Panc1 (cell line): ENCODE measurements around the gene SNRPD2.

Experiments used
- POLR2AphosphoS5 ChIP-seq: IDR thresholded peaks from 2 replicates; pipeline ENCODE4 v1.6.1; 2012; ENCODE audit warnings: mild to moderate bottlenecking, low read depth, low read length, moderate library complexity
- SIN3A ChIP-seq: IDR thresholded peaks from 2 replicates; pipeline ENCODE4 v1.6.1; 2012; ENCODE audit warnings: low read depth, mild to moderate bottlenecking, low read length, moderate library complexity, borderline replicate concordance; ENCODE audit not compliant: insufficient read depth
- TF ChIP-seq, protein P1 (sequence below): fragments of 450-650 bp; IDR thresholded peaks from 2 replicates; pipeline ENCODE4 v1.5.1; 2017; ENCODE audit warnings: mild to moderate bottlenecking
- TF ChIP-seq, protein P2 (sequence below), 2 experiments: IDR thresholded peaks; 2 replicates each; pipeline ENCODE4 v1.6.1; 2011 to 2012; ENCODE audit warnings: low read depth in 2 of 2, control low read depth in 1 of 2, low read length in 1 of 2, mild to moderate bottlenecking in 1 of 2, moderate library complexity in 1 of 2; ENCODE audit not compliant: insufficient read depth in 1 of 2

DNA sequence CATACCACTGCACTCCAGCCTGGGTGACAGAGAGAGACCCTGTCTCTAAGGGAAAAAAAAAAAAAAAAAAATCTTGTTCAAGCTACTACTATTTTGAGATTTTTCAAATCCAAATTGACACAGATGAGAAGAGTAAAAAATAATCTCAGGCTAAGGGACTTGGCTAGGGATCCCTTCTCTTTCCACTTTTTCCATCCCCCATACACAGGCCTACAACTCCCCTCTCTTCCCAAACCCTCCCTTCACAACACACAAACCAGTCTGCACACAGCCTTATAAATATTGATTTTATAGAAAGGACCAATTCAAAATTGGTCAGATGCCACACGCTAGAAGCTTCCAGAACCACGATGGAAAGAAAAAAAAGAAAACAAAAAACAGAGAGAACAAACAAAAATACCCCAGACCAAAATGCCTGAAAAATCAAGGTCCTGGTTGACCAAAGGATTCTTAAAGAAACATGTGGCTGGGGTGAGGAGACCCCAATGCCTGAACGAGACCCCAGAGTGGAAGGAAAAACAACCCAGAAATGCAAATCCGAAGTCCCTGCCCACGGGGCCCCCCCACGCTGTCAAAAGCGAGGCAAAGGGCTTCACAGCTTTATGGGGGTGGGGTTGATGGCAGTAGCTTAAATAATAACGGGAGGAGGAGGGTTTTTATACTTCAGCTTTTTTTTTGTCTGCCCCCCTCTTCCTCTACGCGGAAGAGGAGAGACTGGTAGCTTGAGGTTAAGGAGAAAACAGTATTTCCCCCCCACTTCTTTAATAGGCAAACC, 18.8 kb upstream of the SNRPD2 start:
- TF ChIP-seq, protein P1, sequence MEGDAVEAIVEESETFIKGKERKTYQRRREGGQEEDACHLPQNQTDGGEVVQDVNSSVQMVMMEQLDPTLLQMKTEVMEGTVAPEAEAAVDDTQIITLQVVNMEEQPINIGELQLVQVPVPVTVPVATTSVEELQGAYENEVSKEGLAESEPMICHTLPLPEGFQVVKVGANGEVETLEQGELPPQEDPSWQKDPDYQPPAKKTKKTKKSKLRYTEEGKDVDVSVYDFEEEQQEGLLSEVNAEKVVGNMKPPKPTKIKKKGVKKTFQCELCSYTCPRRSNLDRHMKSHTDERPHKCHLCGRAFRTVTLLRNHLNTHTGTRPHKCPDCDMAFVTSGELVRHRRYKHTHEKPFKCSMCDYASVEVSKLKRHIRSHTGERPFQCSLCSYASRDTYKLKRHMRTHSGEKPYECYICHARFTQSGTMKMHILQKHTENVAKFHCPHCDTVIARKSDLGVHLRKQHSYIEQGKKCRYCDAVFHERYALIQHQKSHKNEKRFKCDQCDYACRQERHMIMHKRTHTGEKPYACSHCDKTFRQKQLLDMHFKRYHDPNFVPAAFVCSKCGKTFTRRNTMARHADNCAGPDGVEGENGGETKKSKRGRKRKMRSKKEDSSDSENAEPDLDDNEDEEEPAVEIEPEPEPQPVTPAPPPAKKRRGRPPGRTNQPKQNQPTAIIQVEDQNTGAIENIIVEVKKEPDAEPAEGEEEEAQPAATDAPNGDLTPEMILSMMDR: no peak
- TF ChIP-seq, protein P2, sequence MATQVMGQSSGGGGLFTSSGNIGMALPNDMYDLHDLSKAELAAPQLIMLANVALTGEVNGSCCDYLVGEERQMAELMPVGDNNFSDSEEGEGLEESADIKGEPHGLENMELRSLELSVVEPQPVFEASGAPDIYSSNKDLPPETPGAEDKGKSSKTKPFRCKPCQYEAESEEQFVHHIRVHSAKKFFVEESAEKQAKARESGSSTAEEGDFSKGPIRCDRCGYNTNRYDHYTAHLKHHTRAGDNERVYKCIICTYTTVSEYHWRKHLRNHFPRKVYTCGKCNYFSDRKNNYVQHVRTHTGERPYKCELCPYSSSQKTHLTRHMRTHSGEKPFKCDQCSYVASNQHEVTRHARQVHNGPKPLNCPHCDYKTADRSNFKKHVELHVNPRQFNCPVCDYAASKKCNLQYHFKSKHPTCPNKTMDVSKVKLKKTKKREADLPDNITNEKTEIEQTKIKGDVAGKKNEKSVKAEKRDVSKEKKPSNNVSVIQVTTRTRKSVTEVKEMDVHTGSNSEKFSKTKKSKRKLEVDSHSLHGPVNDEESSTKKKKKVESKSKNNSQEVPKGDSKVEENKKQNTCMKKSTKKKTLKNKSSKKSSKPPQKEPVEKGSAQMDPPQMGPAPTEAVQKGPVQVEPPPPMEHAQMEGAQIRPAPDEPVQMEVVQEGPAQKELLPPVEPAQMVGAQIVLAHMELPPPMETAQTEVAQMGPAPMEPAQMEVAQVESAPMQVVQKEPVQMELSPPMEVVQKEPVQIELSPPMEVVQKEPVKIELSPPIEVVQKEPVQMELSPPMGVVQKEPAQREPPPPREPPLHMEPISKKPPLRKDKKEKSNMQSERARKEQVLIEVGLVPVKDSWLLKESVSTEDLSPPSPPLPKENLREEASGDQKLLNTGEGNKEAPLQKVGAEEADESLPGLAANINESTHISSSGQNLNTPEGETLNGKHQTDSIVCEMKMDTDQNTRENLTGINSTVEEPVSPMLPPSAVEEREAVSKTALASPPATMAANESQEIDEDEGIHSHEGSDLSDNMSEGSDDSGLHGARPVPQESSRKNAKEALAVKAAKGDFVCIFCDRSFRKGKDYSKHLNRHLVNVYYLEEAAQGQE (IDR thresholded peaks at IDR 0.05; ENCODE audit: insufficient read depth in 1 of 2, low read depth in 2 of 2, low read length in 1 of 2): no peak
- TF ChIP-seq POLR2AphosphoS5: no peak
- no peak for TF ChIP-seq SIN3A
